Upper lobe of right lung (tissue), 1 donor: ENCODE results near the gene RHCG. TPM values are rescaled to one million over a fixed set of nuclear protein-coding genes. Genes with fewer than 3 reads are reported as not detected.
"Not testable (repeated sequence)": the region's sequence is repeated elsewhere in the genome, so short reads cannot be mapped to it uniquely, and the experiment has no call there.

Source experiments
- ATAC-seq: fragments of 200-7000 bp; cut with Tn5 transposase; one replicate; pipeline ENCODE4 v1.9.1; 2020; ENCODE audit warnings: mild to moderate bottlenecking, moderate library complexity
- DNase-seq: peaks from one replicate; pipeline ENCODE4 v3.0.0-alpha.2; 2020
- H3K27ac ChIP-seq: fragments of 200-600 bp; one replicate; pipeline ENCODE4 v1.8.0; 2022
- H3K27me3 ChIP-seq: fragments of 200-600 bp; one replicate; pipeline ENCODE4 v1.8.0; 2022; ENCODE audit warnings: mild to moderate bottlenecking
- H3K36me3 ChIP-seq: fragments of 200-600 bp; one replicate; pipeline ENCODE4 v1.8.0; 2022
- H3K4me1 ChIP-seq: fragments of 200-600 bp; one replicate; pipeline ENCODE4 v1.8.0; 2022
- H3K4me3 ChIP-seq: fragments of 200-600 bp; one replicate; pipeline ENCODE4 v1.8.0; 2022; ENCODE audit warnings: mild to moderate bottlenecking
- H3K9me3 ChIP-seq: fragments of 200-600 bp; one replicate; pipeline ENCODE4 v1.8.0; 2022
- CTCF ChIP-seq: fragments of 200-600 bp; IDR thresholded peaks from one replicate; pipeline ENCODE4 v1.8.0; 2022; ENCODE audit warnings: antibody characterized with exemption
- intact Hi-C: fragments of 100-400 bp; cut with DNase I; formaldehyde crosslinking; loops from one replicate; pipeline ENCODE4 v1.11.0; 2022
- total RNA-seq: library from RNA; stranded (reverse); fragmentation: NEBNext Ultra II Directional; extraction: Animal tissue kit (Norgen Biotek cat#: 25700); gene quantifications from one replicate; pipeline ENCODE4 v1.2.1, GENCODE V29; 2021
- donor health status: DM: no; HTN: yes; CAD: no; lungs with severe emphysema.

RHCG gene
- total RNA-seq, 1 donor from 2014 or later, result not detected

GRCh38 chr15:89477411-89478242 is 18.8 kb downstream of the RHCG start:
- H3K27me3 ChIP-seq, result peaks cover 24% of the 10 kb centered on the region
- intact Hi-C loops, result no loop called here
- H3K4me3 ChIP-seq, result no peak overlapping the region
- H3K36me3 ChIP-seq, result no peaks in the 10 kb centered on the region
- DNase-seq (no peak), ATAC-seq (no peak)
- H3K27ac ChIP-seq, result no peak overlapping the region
- TF ChIP-seq CTCF, result no peak
- no peaks in the 10 kb centered on the region for H3K4me1 ChIP-seq
- no peaks in the 10 kb centered on the region for H3K9me3 ChIP-seq

GRCh38 chr15:89475661-89476060 is 20.7 kb downstream of the RHCG start:
- Histone ChIP-seq H3K27ac (no peak overlapping the region), H3K4me3 (no peak overlapping the region), H3K4me1 (no peaks in the 10 kb centered on the region), H3K36me3 (no peaks in the 10 kb centered on the region), H3K27me3 (peaks cover 42% of the 10 kb centered on the region), H3K9me3 (no peaks in the 10 kb centered on the region)
- no peak for TF ChIP-seq CTCF
- intact Hi-C loops, result no loop called here
- peak; percentile 1 for DNase-seq
- ATAC-seq, result no peak

- DNase-seq (no peak), ATAC-seq (peak; percentile 68)
- TF ChIP-seq CTCF, result peak; percentile 47
- peaks cover 43% of the 10 kb centered on the region for H3K27me3 ChIP-seq
- no peaks in the 10 kb centered on the region for H3K9me3 ChIP-seq
- no peak overlapping the region for H3K4me3 ChIP-seq
- no peaks in the 10 kb centered on the region for H3K4me1 ChIP-seq
- intact Hi-C loops, result no loop called here
- no peaks in the 10 kb centered on the region for H3K36me3 ChIP-seq
- no peak overlapping the region for H3K27ac ChIP-seq
Observed at GRCh38 chr15:89472785-89473256, 23.6 kb downstream of the RHCG start.

DNA sequence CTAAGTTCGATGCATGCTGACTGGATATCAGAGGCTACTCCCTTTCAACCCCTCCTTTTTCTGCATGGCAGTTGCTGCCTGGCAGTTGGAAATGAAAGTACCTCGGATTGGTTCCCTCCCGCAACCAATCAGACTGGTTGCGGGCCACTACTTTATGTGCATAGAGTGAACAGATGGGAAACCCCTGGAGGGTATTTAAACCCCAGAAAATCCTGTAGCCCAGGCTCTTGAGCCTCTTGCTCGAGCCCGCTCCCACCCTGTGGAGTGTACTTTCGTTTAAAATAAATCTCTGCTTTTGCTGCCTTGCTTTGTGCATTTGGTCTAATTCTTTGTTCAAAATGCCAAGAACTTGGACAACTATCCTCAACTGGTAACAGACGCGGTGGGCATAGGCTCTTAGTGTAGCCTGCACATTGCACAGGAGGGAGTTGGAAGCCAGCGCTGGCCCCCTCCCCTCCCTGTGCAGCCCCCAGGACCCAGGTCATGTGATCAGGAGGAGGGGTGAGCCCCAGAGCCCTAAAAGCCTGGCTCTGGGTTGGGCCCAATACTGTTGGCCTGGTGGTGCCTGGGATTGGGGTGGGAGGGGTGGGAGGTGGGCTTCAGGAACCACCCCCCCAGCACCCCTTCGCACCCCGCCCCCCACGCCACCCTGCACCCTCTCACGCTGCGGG is 26.8 kb downstream of the RHCG start:
- no peak for TF ChIP-seq CTCF
- intact Hi-C loops, result no loop called here
- Histone ChIP-seq H3K36me3 (no peaks in the 10 kb centered on the region), H3K4me1 (no peaks in the 10 kb centered on the region), H3K27ac (no peak overlapping the region), H3K27me3 (peaks cover 32% of the 10 kb centered on the region), H3K4me3 (no peak overlapping the region), H3K9me3 (no peaks in the 10 kb centered on the region)
- DNase-seq (peak; percentile 23), ATAC-seq (no peak)

DNA sequence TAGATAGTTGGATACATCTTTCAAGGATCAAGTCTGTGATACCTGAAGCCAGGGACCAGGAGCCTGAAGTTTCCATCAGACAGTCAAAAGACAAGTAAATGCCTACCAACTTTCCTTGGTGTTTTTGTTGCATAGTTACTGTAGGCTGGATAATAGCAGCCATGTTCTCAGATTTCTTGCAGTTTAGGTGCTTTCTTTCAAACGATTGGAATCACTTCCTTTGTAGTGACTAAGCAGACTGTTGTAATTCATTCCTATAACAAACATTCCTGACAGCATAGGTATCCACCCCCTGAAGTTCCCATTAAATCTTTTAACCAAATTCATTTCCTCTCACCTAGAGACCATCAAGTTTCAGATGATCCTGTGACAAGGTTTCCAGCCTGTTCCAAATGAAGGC is 27.6 kb downstream of the RHCG start:
- H3K4me1 ChIP-seq, H3K4me3 ChIP-seq, H3K27ac ChIP-seq, H3K36me3 ChIP-seq, H3K9me3 ChIP-seq, ATAC-seq, intact Hi-C loops, DNase-seq: not testable (repeated sequence)
- peaks cover 33% of the 10 kb centered on the region for H3K27me3 ChIP-seq

GRCh38 chr15:89463113-89463512 is 33.3 kb downstream of the RHCG start:
- H3K4me1 ChIP-seq, result no peaks in the 10 kb centered on the region
- peaks cover 14% of the 10 kb centered on the region for H3K27me3 ChIP-seq
- intact Hi-C loops, result no loop called here
- H3K4me3 ChIP-seq, result no peak overlapping the region
- DNase-seq (peak; percentile 22), ATAC-seq (no peak)
- no peak for TF ChIP-seq CTCF
- no peaks in the 10 kb centered on the region for H3K36me3 ChIP-seq
- no peaks in the 10 kb centered on the region for H3K9me3 ChIP-seq
- H3K27ac ChIP-seq, result no peak overlapping the region
